SH-SY5Y (cell line): ENCODE results near the gene LENEP.

Source experiments
- GATA2 ChIP-seq: IDR thresholded peaks from 2 replicates; pipeline ENCODE4 v1.6.1; 2011; ENCODE audit warnings: mild to moderate bottlenecking, low read depth, low read length
- GATA3 ChIP-seq: IDR thresholded peaks from 2 replicates; pipeline ENCODE4 v1.6.1; 2011; ENCODE audit warnings: low read depth, mild to moderate bottlenecking, low read length, moderate library complexity

DNA sequence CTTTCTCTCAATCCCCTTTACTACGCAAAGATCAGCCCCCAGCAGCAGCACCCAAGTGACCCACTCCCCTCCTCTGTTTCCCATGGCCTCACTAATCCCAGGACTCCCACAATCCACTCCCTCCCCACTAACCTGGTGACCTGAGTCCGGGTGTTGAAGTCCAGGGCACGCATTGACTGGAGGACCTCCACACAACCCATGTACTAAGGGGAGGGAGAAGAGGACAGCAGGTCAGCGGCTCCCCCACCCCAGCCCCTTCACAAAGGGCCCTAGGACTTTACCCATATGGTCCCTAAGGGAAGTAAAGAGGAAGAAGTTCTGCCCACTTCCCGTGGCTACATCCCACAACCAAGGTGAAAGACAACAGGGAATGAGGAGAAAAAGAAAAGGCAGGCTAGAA, 24.1 kb upstream of the LENEP start:
- TF ChIP-seq GATA3, result no peak
- no peak for TF ChIP-seq GATA2
